Measurements from ENCODE around the gene ZCCHC7.

- TF ChIP-seq EP300 (IDR thresholded peaks at IDR 0.05) (no peak), CTCF (IDR thresholded peaks at IDR 0.05) (no peak), POLR2A (IDR thresholded peaks at IDR 0.05; ENCODE audit: low read depth) (no peak)
These were observed 278.2 kb downstream of the ZCCHC7 start for GRCh38 chr9:37398464-37399025.
